Measurements from ENCODE around the gene FBXL20.

DNA sequence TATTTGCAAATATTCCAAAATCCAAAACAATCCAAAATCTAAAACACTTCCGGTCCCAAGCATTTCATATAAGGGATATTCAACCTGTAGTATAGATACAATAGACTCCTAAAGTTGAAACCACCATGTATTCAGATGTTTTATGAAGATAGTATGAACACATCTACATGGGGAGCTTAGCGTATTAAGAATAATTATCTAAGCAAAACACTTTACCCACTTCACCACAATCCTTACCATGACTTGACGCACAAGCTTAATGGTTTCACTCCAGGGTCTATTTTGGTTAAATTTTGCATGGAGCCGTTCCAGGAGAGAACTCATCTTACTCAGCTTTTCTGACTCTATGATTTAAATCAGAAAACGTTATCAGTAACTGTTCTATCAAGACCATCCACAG, 46.1 kb upstream of the FBXL20 start:
- no peak for TF ChIP-seq POLR2A (IDR thresholded peaks at IDR 0.05; ENCODE audit: low read depth)
- no peak for TF ChIP-seq CTCF (IDR thresholded peaks at IDR 0.05)
- no peak for TF ChIP-seq EP300 (IDR thresholded peaks at IDR 0.05)

Measured in esophagus muscularis mucosa (tissue), 4 donors.